ENCODE results near the gene OR9Q1.

DNA sequence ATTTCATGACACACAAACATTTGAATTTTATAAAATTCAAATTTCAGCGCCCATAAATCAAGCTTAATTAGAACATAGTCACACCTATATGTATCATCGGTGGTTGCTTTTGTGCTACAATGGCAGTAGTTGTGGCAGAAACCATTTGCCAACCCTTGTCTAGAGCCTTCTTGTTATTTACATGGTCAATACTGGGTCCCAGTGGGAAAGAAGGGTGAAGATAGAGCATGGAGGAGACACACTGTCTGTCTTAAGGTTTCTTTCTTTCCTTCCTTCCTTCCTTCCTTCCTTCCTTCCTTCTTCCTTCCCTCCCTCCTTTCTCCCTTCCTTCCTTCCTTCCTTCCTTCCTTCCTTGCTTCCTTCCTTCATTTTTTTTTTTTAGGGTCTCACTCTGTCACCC lies 10.8 kb downstream of the OR9Q1 start:
- no peak for TF ChIP-seq REST (tag by site-specific recombination; IDR thresholded peaks at IDR 0.05)
- no peak for TF ChIP-seq ZNF221 (tag by site-specific recombination; IDR thresholded peaks at IDR 0.05; ENCODE audit: borderline replicate concordance)
- TF ChIP-seq ZSCAN30 (tag by site-specific recombination; IDR thresholded peaks at IDR 0.05): no peak
- TF ChIP-seq CTCF (tag by site-specific recombination; IDR thresholded peaks at IDR 0.05): no peak
- no peak for TF ChIP-seq ZNF521 (tag by site-specific recombination; IDR thresholded peaks at IDR 0.05)
- TF ChIP-seq ZNF274 (IDR thresholded peaks at IDR 0.05; ENCODE audit: low read length): no peak
- no peak for TF ChIP-seq ZNF274 (tag by site-specific recombination; IDR thresholded peaks at IDR 0.05; ENCODE audit: borderline replicate concordance)
- TF ChIP-seq ZNF311 (tag by site-specific recombination; IDR thresholded peaks at IDR 0.05; ENCODE audit: borderline replicate concordance): no peak
- no peak for TF ChIP-seq PRDM10 (tag by site-specific recombination; IDR thresholded peaks at IDR 0.05)
- TF ChIP-seq ZNF16 (tag by site-specific recombination; IDR thresholded peaks at IDR 0.05; ENCODE audit: low read depth): no peak
- no peak for TF ChIP-seq ZNF366 (tag by site-specific recombination; conservative IDR thresholded peaks at IDR 0.05)
- no peak for TF ChIP-seq ZNF239 (tag by site-specific recombination; IDR thresholded peaks at IDR 0.05)
- no peak for TF ChIP-seq ZNF530 (tag by site-specific recombination; IDR thresholded peaks at IDR 0.05; ENCODE audit: low read depth)
- TF ChIP-seq ZNF121 (tag by site-specific recombination; IDR thresholded peaks at IDR 0.05): no peak
